ENCODE measurements around the gene HSF2BP.

Gene HSF2BP

DNA sequence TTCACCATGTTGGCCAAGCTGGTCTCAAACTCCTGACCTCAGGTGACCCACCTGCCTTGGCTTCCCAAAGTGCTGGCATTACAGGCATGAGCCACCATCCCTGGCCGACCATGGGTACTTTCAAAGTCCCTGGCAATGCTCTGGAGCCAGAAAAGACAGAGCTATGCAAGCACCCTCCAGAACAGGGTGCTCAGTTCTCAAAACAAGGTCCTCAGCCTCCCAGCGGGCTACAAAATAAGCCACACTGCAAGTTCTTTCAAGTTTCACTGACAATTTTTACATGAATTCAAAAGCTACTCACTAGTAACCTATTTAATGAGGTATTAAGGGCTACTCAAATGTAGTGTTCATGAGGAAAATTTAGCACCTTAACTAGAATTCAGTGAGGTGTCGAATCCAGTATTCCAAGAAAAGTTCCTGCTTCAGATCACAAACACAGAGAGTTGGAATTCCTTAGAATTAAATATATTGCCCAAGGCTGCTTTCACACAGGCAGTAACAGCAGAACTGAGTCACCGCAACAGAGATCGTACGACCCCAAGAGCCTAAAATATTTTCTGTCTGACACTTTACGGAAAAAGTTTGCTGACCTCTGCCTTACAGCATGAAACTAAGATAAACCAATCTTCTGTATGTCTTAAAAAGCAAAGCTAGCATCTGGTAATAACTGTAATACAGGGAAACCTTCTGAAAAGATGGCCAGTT lies 60.7 kb downstream of the HSF2BP start:
- TF ChIP-seq CREB1 (IDR thresholded peaks at IDR 0.05; ENCODE audit: low read depth): no peak
- TF ChIP-seq ZBTB7A (IDR thresholded peaks at IDR 0.05; ENCODE audit: low read depth): no peak
- TF ChIP-seq TCF12 (IDR thresholded peaks at IDR 0.05; ENCODE audit: low read depth): no peak
- TF ChIP-seq, protein P1, sequence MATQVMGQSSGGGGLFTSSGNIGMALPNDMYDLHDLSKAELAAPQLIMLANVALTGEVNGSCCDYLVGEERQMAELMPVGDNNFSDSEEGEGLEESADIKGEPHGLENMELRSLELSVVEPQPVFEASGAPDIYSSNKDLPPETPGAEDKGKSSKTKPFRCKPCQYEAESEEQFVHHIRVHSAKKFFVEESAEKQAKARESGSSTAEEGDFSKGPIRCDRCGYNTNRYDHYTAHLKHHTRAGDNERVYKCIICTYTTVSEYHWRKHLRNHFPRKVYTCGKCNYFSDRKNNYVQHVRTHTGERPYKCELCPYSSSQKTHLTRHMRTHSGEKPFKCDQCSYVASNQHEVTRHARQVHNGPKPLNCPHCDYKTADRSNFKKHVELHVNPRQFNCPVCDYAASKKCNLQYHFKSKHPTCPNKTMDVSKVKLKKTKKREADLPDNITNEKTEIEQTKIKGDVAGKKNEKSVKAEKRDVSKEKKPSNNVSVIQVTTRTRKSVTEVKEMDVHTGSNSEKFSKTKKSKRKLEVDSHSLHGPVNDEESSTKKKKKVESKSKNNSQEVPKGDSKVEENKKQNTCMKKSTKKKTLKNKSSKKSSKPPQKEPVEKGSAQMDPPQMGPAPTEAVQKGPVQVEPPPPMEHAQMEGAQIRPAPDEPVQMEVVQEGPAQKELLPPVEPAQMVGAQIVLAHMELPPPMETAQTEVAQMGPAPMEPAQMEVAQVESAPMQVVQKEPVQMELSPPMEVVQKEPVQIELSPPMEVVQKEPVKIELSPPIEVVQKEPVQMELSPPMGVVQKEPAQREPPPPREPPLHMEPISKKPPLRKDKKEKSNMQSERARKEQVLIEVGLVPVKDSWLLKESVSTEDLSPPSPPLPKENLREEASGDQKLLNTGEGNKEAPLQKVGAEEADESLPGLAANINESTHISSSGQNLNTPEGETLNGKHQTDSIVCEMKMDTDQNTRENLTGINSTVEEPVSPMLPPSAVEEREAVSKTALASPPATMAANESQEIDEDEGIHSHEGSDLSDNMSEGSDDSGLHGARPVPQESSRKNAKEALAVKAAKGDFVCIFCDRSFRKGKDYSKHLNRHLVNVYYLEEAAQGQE (IDR thresholded peaks at IDR 0.05; ENCODE audit: low read depth): no peak
- TF ChIP-seq, protein P2, sequence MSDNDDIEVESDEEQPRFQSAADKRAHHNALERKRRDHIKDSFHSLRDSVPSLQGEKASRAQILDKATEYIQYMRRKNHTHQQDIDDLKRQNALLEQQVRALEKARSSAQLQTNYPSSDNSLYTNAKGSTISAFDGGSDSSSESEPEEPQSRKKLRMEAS (IDR thresholded peaks at IDR 0.05): no peak
- no peak for TF ChIP-seq FOXM1 (IDR thresholded peaks at IDR 0.05; ENCODE audit: borderline replicate concordance, low read depth)
- no peak for TF ChIP-seq CEBPB (IDR thresholded peaks at IDR 0.05)
- TF ChIP-seq, protein P3, sequence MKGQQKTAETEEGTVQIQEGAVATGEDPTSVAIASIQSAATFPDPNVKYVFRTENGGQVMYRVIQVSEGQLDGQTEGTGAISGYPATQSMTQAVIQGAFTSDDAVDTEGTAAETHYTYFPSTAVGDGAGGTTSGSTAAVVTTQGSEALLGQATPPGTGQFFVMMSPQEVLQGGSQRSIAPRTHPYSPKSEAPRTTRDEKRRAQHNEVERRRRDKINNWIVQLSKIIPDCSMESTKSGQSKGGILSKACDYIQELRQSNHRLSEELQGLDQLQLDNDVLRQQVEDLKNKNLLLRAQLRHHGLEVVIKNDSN (IDR thresholded peaks at IDR 0.05): no peak
- TF ChIP-seq EP300 (IDR thresholded peaks at IDR 0.05; ENCODE audit: borderline replicate concordance): no peak
- no peak for TF ChIP-seq YY1 (IDR thresholded peaks at IDR 0.05; ENCODE audit: low read depth)
- TF ChIP-seq RAD21 (IDR thresholded peaks at IDR 0.05; ENCODE audit: low read depth): no peak
- TF ChIP-seq TAF1 (IDR thresholded peaks at IDR 0.05; ENCODE audit: low read depth): no peak
- TF ChIP-seq NFIC (IDR thresholded peaks at IDR 0.05): no peak
- TF ChIP-seq TEAD4 (IDR thresholded peaks at IDR 0.05): no peak
- no peak for TF ChIP-seq EGR1 (IDR thresholded peaks at IDR 0.05)

DNA sequence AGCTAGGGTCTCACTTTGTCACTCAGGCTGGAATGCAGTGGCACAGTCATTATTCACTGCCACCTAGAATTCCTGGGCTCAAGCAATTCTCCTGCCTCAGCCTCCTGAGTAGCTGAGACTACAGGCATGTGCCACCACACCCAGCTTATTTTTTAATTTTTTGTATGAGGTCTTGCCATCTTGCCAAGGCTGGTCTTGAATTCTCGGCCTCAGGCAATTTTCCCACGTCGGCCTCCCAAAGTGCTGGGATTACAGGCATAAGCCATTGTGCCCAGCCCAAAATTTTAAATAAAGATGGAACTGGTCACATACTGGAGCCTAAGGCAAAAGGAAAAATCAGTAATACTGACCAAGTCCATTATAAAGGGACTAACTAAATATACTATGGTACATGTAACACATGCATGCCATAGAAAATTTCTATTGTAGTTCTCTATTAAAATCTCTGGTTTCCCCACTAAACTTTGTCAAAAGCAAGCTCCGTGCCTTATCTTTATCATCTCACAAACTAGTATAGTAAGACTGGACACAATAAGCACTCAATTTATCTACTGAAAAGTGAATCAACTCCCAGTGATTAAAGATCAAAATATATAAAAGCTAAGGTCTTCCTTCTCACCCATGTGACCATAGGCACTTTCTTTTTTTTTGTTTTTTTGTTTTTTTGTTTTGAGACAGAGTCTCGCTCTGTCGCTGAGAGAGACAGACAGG lies 61.6 kb downstream of the HSF2BP start:
- TF ChIP-seq CEBPB (IDR thresholded peaks at IDR 0.05) (no peak), TEAD4 (IDR thresholded peaks at IDR 0.05) (no peak), YY1 (IDR thresholded peaks at IDR 0.05; ENCODE audit: low read depth) (no peak)
- TF ChIP-seq, protein P1 (IDR thresholded peaks at IDR 0.05; ENCODE audit: low read depth): no peak

DNA sequence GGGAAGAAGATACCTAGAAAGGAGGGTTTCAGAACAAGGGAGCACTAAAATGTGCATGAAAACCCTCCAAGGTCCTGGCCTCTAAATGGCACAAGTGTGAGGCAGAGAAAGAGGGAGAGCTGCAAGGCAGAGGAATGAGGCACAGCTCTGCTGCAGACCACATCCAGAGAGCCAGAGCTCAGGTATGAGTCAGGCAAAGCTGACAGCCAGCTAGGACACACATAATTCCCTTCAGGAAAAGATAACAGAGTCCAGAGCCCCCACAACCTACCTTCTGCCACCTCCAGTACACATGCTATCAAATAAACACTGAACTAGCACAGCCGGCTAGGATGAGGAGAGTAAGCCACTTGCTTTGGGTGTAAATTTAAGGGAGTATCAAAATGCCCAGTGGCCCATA lies 62.2 kb downstream of the HSF2BP start:
- no peak for TF ChIP-seq EP300 (IDR thresholded peaks at IDR 0.05; ENCODE audit: borderline replicate concordance)
- no peak for TF ChIP-seq CREB1 (IDR thresholded peaks at IDR 0.05; ENCODE audit: low read depth)

DNA sequence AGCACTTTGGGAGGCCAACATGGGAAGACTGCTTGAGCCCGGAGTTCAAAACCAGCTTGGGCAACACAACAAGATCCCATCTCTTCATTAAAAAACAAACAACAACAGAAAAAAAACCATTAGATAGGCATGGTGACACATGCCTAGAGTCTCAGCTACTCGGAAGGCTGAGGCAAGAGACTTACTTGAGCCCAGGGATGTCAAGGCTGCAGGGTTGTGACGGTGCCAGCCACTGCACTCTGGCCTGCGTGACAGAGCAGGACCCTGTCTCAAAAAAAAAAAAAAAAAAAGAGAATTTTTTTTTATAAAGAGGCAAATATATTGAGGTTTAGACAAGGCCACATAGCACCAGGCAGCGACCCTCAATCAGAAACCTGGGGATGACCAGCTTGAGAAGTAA lies 62.7 kb downstream of the HSF2BP start:
- no peak for TF ChIP-seq NFIC (IDR thresholded peaks at IDR 0.05)
- no peak for TF ChIP-seq ZBTB7A (IDR thresholded peaks at IDR 0.05; ENCODE audit: low read depth)
- TF ChIP-seq, protein P3 (IDR thresholded peaks at IDR 0.05): no peak
- TF ChIP-seq, protein P2 (IDR thresholded peaks at IDR 0.05): no peak
- no peak for TF ChIP-seq EGR1 (IDR thresholded peaks at IDR 0.05)
- TF ChIP-seq TCF12 (IDR thresholded peaks at IDR 0.05; ENCODE audit: low read depth): no peak
- TF ChIP-seq RAD21 (IDR thresholded peaks at IDR 0.05; ENCODE audit: low read depth): no peak
- TF ChIP-seq CREB1 (IDR thresholded peaks at IDR 0.05; ENCODE audit: low read depth): no peak

DNA sequence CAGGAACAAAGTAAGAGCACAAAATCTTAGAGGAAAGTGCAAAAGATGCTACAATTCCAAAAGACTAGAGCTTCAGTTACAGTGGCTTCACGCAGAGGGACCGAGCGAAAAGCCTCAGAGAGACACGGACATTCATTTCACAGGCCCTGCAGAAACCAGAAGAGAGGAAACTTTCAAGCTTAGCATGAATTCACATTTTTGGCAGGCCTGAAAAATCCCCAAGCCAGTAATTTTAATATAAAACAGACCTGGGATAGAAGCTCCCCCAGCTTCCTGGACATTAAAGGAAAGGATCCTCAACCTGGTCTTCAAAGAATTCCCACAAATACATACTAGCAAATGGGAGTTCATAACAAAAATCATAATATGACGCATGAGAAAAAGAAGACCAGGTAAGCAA lies 66.2 kb downstream of the HSF2BP start:
- TF ChIP-seq ZBTB7A (IDR thresholded peaks at IDR 0.05; ENCODE audit: low read depth) (no peak), RAD21 (IDR thresholded peaks at IDR 0.05; ENCODE audit: low read depth) (no peak), YY1 (IDR thresholded peaks at IDR 0.05; ENCODE audit: low read depth) (no peak), CREB1 (IDR thresholded peaks at IDR 0.05; ENCODE audit: low read depth) (no peak), EP300 (IDR thresholded peaks at IDR 0.05; ENCODE audit: borderline replicate concordance) (no peak), TEAD4 (IDR thresholded peaks at IDR 0.05) (no peak), TCF12 (IDR thresholded peaks at IDR 0.05; ENCODE audit: low read depth) (no peak), CEBPB (IDR thresholded peaks at IDR 0.05) (no peak), EGR1 (IDR thresholded peaks at IDR 0.05) (no peak), NFIC (IDR thresholded peaks at IDR 0.05) (no peak), FOXM1 (IDR thresholded peaks at IDR 0.05; ENCODE audit: borderline replicate concordance, low read depth) (no peak), TAF1 (IDR thresholded peaks at IDR 0.05; ENCODE audit: low read depth) (no peak)
- TF ChIP-seq, protein P2 (IDR thresholded peaks at IDR 0.05): no peak
- TF ChIP-seq, protein P1 (IDR thresholded peaks at IDR 0.05; ENCODE audit: low read depth): no peak
- TF ChIP-seq, protein P3 (IDR thresholded peaks at IDR 0.05): no peak

All from Ishikawa (cell line).